GM10266 (cell line): ENCODE measurements around the gene C16orf78.

Experiments
- DNase-seq: peaks from one replicate; pipeline ENCODE4 v3.0.0; 2012; ENCODE audit errors: extremely low spot score
- TF ChIP-seq, protein P1 (sequence below): IDR thresholded peaks from 2 replicates; pipeline ENCODE4 v1.5.1; 2012; ENCODE audit warnings: mild to moderate bottlenecking, low read depth; ENCODE audit not compliant: control insufficient read depth, insufficient read depth; ENCODE audit errors: missing control alignments

Gene C16orf78

DNA sequence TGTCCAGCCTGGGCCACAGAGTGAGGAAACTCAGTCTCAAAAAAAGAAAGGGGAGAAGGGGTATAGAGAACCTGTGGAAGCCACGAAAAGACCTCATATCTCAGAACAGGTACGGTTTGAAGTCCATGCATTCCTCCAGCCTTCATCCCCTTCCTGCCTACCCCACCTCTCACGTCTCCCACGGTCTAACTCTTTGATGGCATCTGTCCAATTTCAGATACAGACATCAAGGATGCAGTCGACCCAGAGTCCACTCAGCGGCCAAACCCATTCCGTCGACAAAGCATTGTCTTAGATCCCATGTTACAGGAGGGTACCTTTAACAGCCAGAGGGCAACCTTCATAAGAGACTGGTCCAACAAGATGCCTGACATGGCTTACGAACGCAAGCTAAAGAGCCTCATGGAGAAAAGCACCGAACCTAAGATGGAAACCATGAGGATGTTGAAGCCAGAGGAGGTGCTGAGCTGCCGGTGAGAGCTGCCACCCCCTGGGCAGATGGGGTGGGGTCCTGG, 22.7 kb downstream of the C16orf78 start:
- TF ChIP-seq, protein P1, sequence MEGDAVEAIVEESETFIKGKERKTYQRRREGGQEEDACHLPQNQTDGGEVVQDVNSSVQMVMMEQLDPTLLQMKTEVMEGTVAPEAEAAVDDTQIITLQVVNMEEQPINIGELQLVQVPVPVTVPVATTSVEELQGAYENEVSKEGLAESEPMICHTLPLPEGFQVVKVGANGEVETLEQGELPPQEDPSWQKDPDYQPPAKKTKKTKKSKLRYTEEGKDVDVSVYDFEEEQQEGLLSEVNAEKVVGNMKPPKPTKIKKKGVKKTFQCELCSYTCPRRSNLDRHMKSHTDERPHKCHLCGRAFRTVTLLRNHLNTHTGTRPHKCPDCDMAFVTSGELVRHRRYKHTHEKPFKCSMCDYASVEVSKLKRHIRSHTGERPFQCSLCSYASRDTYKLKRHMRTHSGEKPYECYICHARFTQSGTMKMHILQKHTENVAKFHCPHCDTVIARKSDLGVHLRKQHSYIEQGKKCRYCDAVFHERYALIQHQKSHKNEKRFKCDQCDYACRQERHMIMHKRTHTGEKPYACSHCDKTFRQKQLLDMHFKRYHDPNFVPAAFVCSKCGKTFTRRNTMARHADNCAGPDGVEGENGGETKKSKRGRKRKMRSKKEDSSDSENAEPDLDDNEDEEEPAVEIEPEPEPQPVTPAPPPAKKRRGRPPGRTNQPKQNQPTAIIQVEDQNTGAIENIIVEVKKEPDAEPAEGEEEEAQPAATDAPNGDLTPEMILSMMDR: no peak

DNA sequence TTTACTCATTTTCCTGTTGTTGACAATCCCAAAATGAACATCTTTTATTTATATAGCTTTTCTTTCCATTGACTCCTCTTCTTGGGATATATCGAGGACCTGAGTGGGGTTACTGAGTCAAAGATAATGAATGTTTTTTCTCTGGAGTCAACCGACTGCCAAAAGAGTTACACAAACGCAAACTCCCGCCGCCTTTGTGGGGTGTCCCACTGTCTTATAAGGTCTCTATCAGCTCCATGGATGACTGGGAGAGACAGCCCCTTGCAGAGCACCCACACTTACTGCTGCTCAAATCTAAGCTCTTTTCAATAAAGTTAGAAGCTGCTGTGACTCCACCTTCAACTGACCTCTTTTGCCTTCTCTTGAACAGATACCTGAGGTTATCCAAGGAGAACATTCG, 25.2 kb downstream of the C16orf78 start:
- no peak for DNase-seq
- TF ChIP-seq, protein P1: no peak

More for the DNA sequence above, 22.7 kb downstream of the C16orf78 start:
- no peak for DNase-seq

- TF ChIP-seq, protein P1: no peak
- DNase-seq: peak; percentile 60
Measured at GRCh38 chr16:49399594-49400364, 26.2 kb downstream of the C16orf78 start.

DNA sequence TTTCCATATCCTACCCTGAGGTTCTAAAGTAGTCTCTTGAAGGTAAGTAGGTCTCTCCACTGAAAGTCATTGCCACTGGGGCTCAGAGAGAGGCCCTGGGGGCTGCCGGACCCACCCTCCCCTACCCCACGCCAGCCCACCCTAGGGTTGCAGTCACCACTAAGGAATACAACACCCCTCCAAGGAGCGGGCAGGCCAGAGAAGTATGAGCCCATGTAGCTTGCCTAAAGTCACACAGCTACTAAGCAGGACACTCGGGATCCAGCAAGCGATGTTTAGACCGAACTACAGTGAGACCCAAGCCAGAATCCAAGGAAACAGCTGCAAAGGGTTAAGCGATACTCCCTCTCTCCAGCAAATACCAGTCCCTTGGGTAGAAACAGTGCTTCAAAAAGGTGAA, 27.0 kb downstream of the C16orf78 start:
- TF ChIP-seq, protein P1: no peak
- DNase-seq: no peak

- TF ChIP-seq, protein P1: no peak
- DNase-seq: no peak
Measured at GRCh38 chr16:49405123-49405522, 31.5 kb downstream of the C16orf78 start.

- TF ChIP-seq, protein P1: no peak
- DNase-seq: no peak
Measured at GRCh38 chr16:49405530-49405929, 31.9 kb downstream of the C16orf78 start.

GRCh38 chr16:49407873-49408550, 34.4 kb downstream of the C16orf78 start:
- TF ChIP-seq, protein P1: peak; percentile 86

More at GRCh38 chr16:49407873-49408550, 34.4 kb downstream of the C16orf78 start:
- peak; percentile 68 for DNase-seq
